GM12878 (cell line): ENCODE measurements around the gene ZSWIM2. TPM values are rescaled to one million over a fixed set of nuclear protein-coding genes. Genes with fewer than 3 reads are reported as not detected.

Source experiments
- ATAC-seq: fragments of 200-7000 bp; cut with Tn5 transposase; 3 replicates; pipeline ENCODE4 v1.9.1; 2020; ENCODE audit warnings: mild to moderate bottlenecking, moderate library complexity
- BruUV-seq: library from RNA; stranded (reverse); fragments of 400-500 nt; replicated peaks from 2 replicates; lab custom pipeline; 2021; lab: Mats Ljungman, UMichigan
- CTCF ChIA-PET: fragments of 300-600 bp; sonication (Branson Sonifier 250); formaldehyde crosslinking; extraction: SDS; loops from one replicate; lab custom pipeline; 2021; ENCODE audit warnings: inconsistent platforms; lab: Yijun Ruan, JAX
- POLR2A ChIA-PET: fragments of 350-600 bp; formaldehyde crosslinking; extraction: SDS; loops from one replicate; lab custom pipeline; 2021; ENCODE audit warnings: inconsistent platforms; lab: Charles Lee
- RAD21 ChIA-PET: fragments of 300-600 bp; sonication (Branson Sonifier 250); formaldehyde crosslinking; loops from one replicate; lab custom pipeline; 2023; ENCODE audit warnings: antibody characterized with exemption; ENCODE audit not compliant: unreplicated experiment; lab: Charles Lee
- SMC1A ChIA-PET: fragments of 300-600 bp; sonication (Branson Sonifier 250); formaldehyde crosslinking; loops from one replicate; lab custom pipeline; 2023; ENCODE audit not compliant: unreplicated experiment, uncharacterized antibody; lab: Charles Lee
- DNase-seq: peaks from one replicate; pipeline ENCODE4 v3.0.0-alpha.2; 2011; ENCODE audit warnings: low read depth, low spot score
- FAIRE-seq: peaks from 3 replicates; lab custom pipeline; 2011; peaks lifted over from hg19 to GRCh38; lab: Jason Lieb, UNC
- H2AFZ ChIP-seq: 2 replicates; pipeline ENCODE4 v1.6.0; 2011; ENCODE audit warnings: low read depth, low read length, control low read depth; ENCODE audit not compliant: control insufficient read depth
- H3K27ac ChIP-seq: 2 replicates; pipeline ENCODE4 v1.5.1; 2011; ENCODE audit warnings: control low read depth; ENCODE audit not compliant: control insufficient read depth, insufficient read depth
- H3K27me3 ChIP-seq, 2 experiments: replicated peaks in 1 of 2; 2 replicates each; pipeline versions ENCODE4 v1.6.0 to v1.6.1; 2011; ENCODE audit warnings: low read length in 1 of 2; ENCODE audit not compliant: control insufficient read depth in 2 of 2, insufficient read depth in 2 of 2
- H3K36me3 ChIP-seq, 2 experiments: 2 replicates each; pipeline ENCODE4 v1.5.1; 2011; ENCODE audit warnings: low read length in 1 of 2; ENCODE audit not compliant: control insufficient read depth in 2 of 2, insufficient read depth in 2 of 2
- H3K4me1 ChIP-seq: 2 replicates; pipeline ENCODE4 v1.6.1; 2011; ENCODE audit warnings: mild to moderate bottlenecking, low read length, moderate library complexity, mixed read lengths; ENCODE audit not compliant: control insufficient read depth, insufficient read depth
- H3K4me2 ChIP-seq: 2 replicates; pipeline ENCODE4 v1.6.0; 2011; ENCODE audit warnings: control low read depth; ENCODE audit not compliant: control insufficient read depth, insufficient read depth
- H3K4me3 ChIP-seq: fragments of 200-600 bp; sonication (generic); 2 replicates; pipeline ENCODE4 v1.5.1; 2016
- H3K79me2 ChIP-seq: 2 replicates; pipeline ENCODE4 v1.6.0; 2011; ENCODE audit warnings: low read length; ENCODE audit not compliant: control insufficient read depth, insufficient read depth
- H3K9ac ChIP-seq: 2 replicates; pipeline ENCODE4 v1.8.0; 2011; ENCODE audit warnings: low read length, control low read depth, mixed read lengths; ENCODE audit not compliant: control insufficient read depth, insufficient read depth
- H3K9me3 ChIP-seq: replicated peaks from 3 replicates; pipeline ENCODE4 v1.5.1; 2011; ENCODE audit warnings: mild to moderate bottlenecking, low read length; ENCODE audit not compliant: control insufficient read depth, insufficient read depth
- H4K20me1 ChIP-seq: 2 replicates; pipeline ENCODE4 v1.6.0; 2011; ENCODE audit not compliant: control insufficient read depth, insufficient read depth
- CBX3 ChIP-seq: fragments of 200-600 bp; sonication (generic); IDR thresholded peaks from 2 replicates; pipeline ENCODE4 v1.6.1; 2016; ENCODE audit warnings: low read depth, borderline replicate concordance
- CBX5 ChIP-seq: sonication (generic); IDR thresholded peaks from 2 replicates; pipeline ENCODE4 v1.6.1; 2016; ENCODE audit warnings: low read depth, moderate library complexity, mild to moderate bottlenecking, inconsistent platforms
- KAT2A ChIP-seq: conservative IDR thresholded peaks from 2 replicates; pipeline ENCODE4 v1.6.1; 2011; ENCODE audit warnings: low read depth, low read length; ENCODE audit not compliant: control insufficient read depth
- KDM1A ChIP-seq: fragments of 200-600 bp; sonication (generic); IDR thresholded peaks from 2 replicates; pipeline ENCODE4 v1.6.1; 2016; ENCODE audit warnings: borderline replicate concordance
- NRF1 ChIP-seq: conservative IDR thresholded peaks from 2 replicates; pipeline ENCODE4 v1.6.1; 2011; ENCODE audit warnings: mild to moderate bottlenecking, low read depth, low read length, improper control_type of control experiment
- RFX5 ChIP-seq: IDR thresholded peaks from 2 replicates; pipeline ENCODE4 v1.6.1; 2011; ENCODE audit warnings: low read depth, low read length, improper control_type of control experiment
- WGBS: methylation state at CpG from one replicate; pipeline ENCODE4 v1.1.6; 2016; ENCODE audit warnings: low lambda C conversion rate; ENCODE audit not compliant: insufficient replicate concordance, insufficient coverage; ENCODE audit errors: missing lambda C conversion rate; 5-methylcytosine and 5-hydroxymethylcytosine counted together
- in situ Hi-C: fragments of 300-500 bp; cut with MboI; formaldehyde crosslinking; loops from 9 replicates; pipeline ENCODE4 v1.14.3; 2018; ENCODE audit warnings: mixed read lengths
- intact Hi-C: fragments of 100-400 bp; cut with micrococcal nuclease; formaldehyde crosslinking; loops from one replicate; pipeline ENCODE4 v1.14.2; 2022; ENCODE audit not compliant: unreplicated experiment
- polyA plus RNA-seq, 11 experiments: library from polyadenylated mRNA; depleted of rRNA in 4 of 11; unstranded in 6 of 11; stranded (reverse) in 5 of 11; fragments of >200 nt; fragmentation: Nextera tagmentation in 4 of 11; fragmentation: Illumina TruSeq in 1 of 11; extraction: Ambion mirVana in 4 of 11; extraction: Trizol in 1 of 11; gene quantifications; 1 replicate in 1 of 11; 2 replicates in 10 of 11; pipeline versions ENCODE4 v1.2.1 to v1.2.3, GENCODE V29; 2011 to 2016; ENCODE audit warnings: inconsistent platforms in 2 of 11, missing spikeins in 2 of 11, low read depth in 1 of 11
- total RNA-seq, 4 experiments: library from RNA; depleted of rRNA in 3 of 4; stranded (reverse); fragments of >200 nt in 3 of 4; fragmentation: Illumina TruSeq in 1 of 4; extraction: Trizol in 1 of 4; gene quantifications; 2 replicates each; pipeline versions ENCODE4 v1.2.1 to v1.2.3, GENCODE V29; 2013 to 2021
- TF ChIP-seq, protein P1 (sequence below): IDR thresholded peaks from 2 replicates; pipeline ENCODE4 v1.6.1; 2012; ENCODE audit warnings: low read depth, low read length, improper control_type of control experiment
- TF ChIP-seq, protein P2 (sequence below): fragments of 450-650 bp; formaldehyde crosslinking; IDR thresholded peaks from 2 replicates; pipeline ENCODE4 v1.4.0; 2020; ENCODE audit warnings: mild to moderate bottlenecking, moderate library complexity
- TF ChIP-seq, protein P3 (sequence below): fragments of 450-650 bp; IDR thresholded peaks from 2 replicates; pipeline ENCODE4 v1.6.1; 2016; ENCODE audit warnings: mild to moderate bottlenecking

The ZSWIM2 gene
- total and polyA plus RNA-seq, 10 of the 15 experiments (the other 5 are each of a cell fraction or from before 2014, with no cell fraction given) = not detected

DNA sequence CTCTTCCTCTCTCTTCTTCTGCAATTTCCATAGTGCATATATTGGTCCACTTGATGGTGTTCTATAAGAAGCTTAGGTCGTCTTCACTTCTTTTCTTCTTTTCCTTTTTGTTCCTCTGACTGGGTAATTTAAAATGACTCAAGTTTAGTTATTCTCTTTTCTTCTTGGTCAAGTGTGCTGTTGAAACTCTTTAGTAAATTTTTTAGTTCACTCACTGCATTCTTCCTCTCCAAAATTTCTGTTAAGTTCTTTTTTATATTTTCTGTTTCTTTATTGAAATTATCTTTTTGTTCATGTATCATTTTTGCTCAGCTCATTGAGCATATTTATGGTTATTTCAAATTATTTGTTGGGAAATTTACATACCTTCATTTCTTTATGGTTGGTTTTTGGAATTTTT, 32.7 kb upstream of the ZSWIM2 start:
- ChIA-PET CTCF (interaction anchor here (0.9 to 1.1 kb wide), 2 partner anchors 15 to 178 kb away, joined by 3 read pairs; no protein-coding TSS in a partner anchor), SMC1A (interaction anchor here (0.7 to 4.2 kb wide), 7 partner anchors 14 to 1635 kb away, joined by 3 to 28 read pairs (median 3); no protein-coding TSS in a partner anchor), POLR2A (interaction anchor here (0.5 kb wide), 1 partner anchor 547 kb away, joined by 4 read pairs; no protein-coding TSS in a partner anchor), RAD21 (interaction anchor here (1.4 kb wide), 1 partner anchor 698 kb away, joined by 4 read pairs; no protein-coding TSS in a partner anchor)
- H4K20me1 ChIP-seq = no peaks in the 10 kb centered on the region
- TF ChIP-seq, protein P1, sequence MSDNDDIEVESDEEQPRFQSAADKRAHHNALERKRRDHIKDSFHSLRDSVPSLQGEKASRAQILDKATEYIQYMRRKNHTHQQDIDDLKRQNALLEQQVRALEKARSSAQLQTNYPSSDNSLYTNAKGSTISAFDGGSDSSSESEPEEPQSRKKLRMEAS = no peak
- no peak for TF ChIP-seq CBX3
- TF ChIP-seq KDM1A = no peak
- TF ChIP-seq RFX5 = no peak
- H3K4me3 ChIP-seq = no peak overlapping the region
- ATAC-seq = no peak
- in situ Hi-C loops = no loop called here
- H2AFZ ChIP-seq = no peak overlapping the region
- FAIRE-seq = no peak
- BruUV-seq = no TSS peak
- H3K27me3 ChIP-seq = no peaks in the 10 kb centered on the region
- no peak for DNase-seq
- no peaks in the 10 kb centered on the region for H3K4me1 ChIP-seq
- no peaks in the 10 kb centered on the region for H3K36me3 ChIP-seq
- H3K79me2 ChIP-seq = no peaks in the 10 kb centered on the region
- no peak overlapping the region for H3K9ac ChIP-seq
- H3K4me2 ChIP-seq = no peak overlapping the region
- H3K27ac ChIP-seq = no peak overlapping the region
- intact Hi-C loops = no loop called here
- WGBS = 0% methylated on average over 1 of the region's 1 CpG
- no peaks in the 10 kb centered on the region for H3K9me3 ChIP-seq

DNA sequence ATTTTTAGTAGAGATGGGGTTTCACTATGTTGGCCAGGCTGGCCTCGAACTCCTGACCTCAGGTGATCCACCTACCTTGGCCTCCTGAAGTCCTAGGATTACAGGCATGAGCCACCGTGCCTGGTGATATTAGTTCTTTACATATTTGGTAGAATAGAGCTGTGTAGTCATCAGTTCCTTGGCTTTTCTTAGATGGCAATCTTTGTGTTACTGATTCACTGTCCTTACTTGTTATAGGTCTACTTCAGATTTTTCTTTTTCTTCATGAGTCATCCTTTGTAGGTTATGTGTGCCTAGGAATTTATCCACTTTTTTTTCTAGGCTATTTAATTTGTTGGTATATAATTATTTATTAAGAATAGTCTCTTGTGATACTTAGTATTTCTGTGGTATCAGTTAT, 30.3 kb upstream of the ZSWIM2 start:
- H3K9me3 ChIP-seq = no peaks in the 10 kb centered on the region
- H3K36me3 ChIP-seq = no peaks in the 10 kb centered on the region
- BruUV-seq = no TSS peak
- WGBS = 53% methylated on average over 2 of the region's 2 CpGs
- H3K9ac ChIP-seq = no peak overlapping the region
- in situ Hi-C loops = no loop called here
- no peaks in the 10 kb centered on the region for H3K4me1 ChIP-seq
- no peak overlapping the region for H2AFZ ChIP-seq
- no peaks in the 10 kb centered on the region for H3K79me2 ChIP-seq
- DNase-seq (no peak), FAIRE-seq (no peak), ATAC-seq (no peak)
- no peak overlapping the region for H3K4me3 ChIP-seq
- no peak overlapping the region for H3K4me2 ChIP-seq
- SMC1A ChIA-PET = interaction anchor here (0.9 to 1.6 kb wide), 2 partner anchors 13 to 568 kb away, joined by 3 to 4 read pairs; no protein-coding TSS in a partner anchor
- intact Hi-C loops = no loop called here
- POLR2A ChIA-PET = no interaction called here
- CTCF ChIA-PET = no interaction called here
- H3K27me3 ChIP-seq = no peaks in the 10 kb centered on the region
- no peaks in the 10 kb centered on the region for H4K20me1 ChIP-seq
- RAD21 ChIA-PET = no interaction called here
- H3K27ac ChIP-seq = no peak overlapping the region
- TF ChIP-seq, protein P2, sequence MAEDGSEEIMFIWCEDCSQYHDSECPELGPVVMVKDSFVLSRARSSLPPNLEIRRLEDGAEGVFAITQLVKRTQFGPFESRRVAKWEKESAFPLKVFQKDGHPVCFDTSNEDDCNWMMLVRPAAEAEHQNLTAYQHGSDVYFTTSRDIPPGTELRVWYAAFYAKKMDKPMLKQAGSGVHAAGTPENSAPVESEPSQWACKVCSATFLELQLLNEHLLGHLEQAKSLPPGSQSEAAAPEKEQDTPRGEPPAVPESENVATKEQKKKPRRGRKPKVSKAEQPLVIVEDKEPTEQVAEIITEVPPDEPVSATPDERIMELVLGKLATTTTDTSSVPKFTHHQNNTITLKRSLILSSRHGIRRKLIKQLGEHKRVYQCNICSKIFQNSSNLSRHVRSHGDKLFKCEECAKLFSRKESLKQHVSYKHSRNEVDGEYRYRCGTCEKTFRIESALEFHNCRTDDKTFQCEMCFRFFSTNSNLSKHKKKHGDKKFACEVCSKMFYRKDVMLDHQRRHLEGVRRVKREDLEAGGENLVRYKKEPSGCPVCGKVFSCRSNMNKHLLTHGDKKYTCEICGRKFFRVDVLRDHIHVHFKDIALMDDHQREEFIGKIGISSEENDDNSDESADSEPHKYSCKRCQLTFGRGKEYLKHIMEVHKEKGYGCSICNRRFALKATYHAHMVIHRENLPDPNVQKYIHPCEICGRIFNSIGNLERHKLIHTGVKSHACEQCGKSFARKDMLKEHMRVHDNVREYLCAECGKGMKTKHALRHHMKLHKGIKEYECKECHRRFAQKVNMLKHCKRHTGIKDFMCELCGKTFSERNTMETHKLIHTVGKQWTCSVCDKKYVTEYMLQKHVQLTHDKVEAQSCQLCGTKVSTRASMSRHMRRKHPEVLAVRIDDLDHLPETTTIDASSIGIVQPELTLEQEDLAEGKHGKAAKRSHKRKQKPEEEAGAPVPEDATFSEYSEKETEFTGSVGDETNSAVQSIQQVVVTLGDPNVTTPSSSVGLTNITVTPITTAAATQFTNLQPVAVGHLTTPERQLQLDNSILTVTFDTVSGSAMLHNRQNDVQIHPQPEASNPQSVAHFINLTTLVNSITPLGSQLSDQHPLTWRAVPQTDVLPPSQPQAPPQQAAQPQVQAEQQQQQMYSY (CRISPR knock-in tag) = no peak
- TF ChIP-seq NRF1 = no peak
- TF ChIP-seq, protein P3, sequence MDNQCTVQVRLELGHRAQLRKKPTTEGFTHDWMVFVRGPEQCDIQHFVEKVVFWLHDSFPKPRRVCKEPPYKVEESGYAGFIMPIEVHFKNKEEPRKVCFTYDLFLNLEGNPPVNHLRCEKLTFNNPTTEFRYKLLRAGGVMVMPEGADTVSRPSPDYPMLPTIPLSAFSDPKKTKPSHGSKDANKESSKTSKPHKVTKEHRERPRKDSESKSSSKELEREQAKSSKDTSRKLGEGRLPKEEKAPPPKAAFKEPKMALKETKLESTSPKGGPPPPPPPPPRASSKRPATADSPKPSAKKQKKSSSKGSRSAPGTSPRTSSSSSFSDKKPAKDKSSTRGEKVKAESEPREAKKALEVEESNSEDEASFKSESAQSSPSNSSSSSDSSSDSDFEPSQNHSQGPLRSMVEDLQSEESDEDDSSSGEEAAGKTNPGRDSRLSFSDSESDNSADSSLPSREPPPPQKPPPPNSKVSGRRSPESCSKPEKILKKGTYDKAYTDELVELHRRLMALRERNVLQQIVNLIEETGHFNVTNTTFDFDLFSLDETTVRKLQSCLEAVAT = no peak
- TF ChIP-seq KAT2A = no peak
- TF ChIP-seq CBX5 = no peak
